Coronary artery (tissue), 2 donors: ENCODE measurements around the gene CAMSAP2.

Source experiments
- DNase-seq: peaks from one replicate; pipeline ENCODE4 v3.0.0-alpha.2; 2017; ENCODE audit warnings: low spot score
- H3K27ac ChIP-seq, 2 donors: fragments of 200-600 bp; sonication (generic); one replicate each; pipeline ENCODE4 v1.5.1; 2016 to 2019
- H3K4me3 ChIP-seq: fragments of 200-600 bp; sonication (generic); 2 replicates; pipeline ENCODE4 v1.5.1; 2016; ENCODE audit warnings: mild to moderate bottlenecking, moderate library complexity
- CTCF ChIP-seq: fragments of 200-600 bp; sonication (generic); IDR thresholded peaks from one replicate; pipeline ENCODE4 v1.5.1; 2019; ENCODE audit warnings: antibody characterized with exemption

The CAMSAP2 gene

GRCh38 chr1:200905411-200906052 is 166.8 kb downstream of the CAMSAP2 start:
- no peak for DNase-seq
- no peak for TF ChIP-seq CTCF
- Histone ChIP-seq H3K4me3 (no peak overlapping the region), H3K27ac (no peak overlapping the region)

- TF ChIP-seq CTCF: no peak
- Histone ChIP-seq H3K27ac (no peak overlapping the region), H3K4me3 (no peak overlapping the region)
- DNase-seq: no peak
Observed at GRCh38 chr1:200906491-200906890, 167.8 kb downstream of the CAMSAP2 start.

- no peak overlapping the region for H3K27ac ChIP-seq
- no peak overlapping the region for H3K4me3 ChIP-seq
- TF ChIP-seq CTCF: no peak
- no peak for DNase-seq
Observed at GRCh38 chr1:200907611-200908097, 169.0 kb downstream of the CAMSAP2 start.

GRCh38 chr1:200908191-200908868 is 169.6 kb downstream of the CAMSAP2 start:
- DNase-seq: no peak
- no peak overlapping the region for H3K27ac ChIP-seq
- no peak for TF ChIP-seq CTCF
- H3K4me3 ChIP-seq: no peak overlapping the region

- no peak overlapping the region for H3K4me3 ChIP-seq
- no peak overlapping the region for H3K27ac ChIP-seq
- no peak for TF ChIP-seq CTCF
- DNase-seq: no peak
Observed at GRCh38 chr1:200909071-200909470, 170.4 kb downstream of the CAMSAP2 start.

- no peak for TF ChIP-seq CTCF
- no peak for DNase-seq
- Histone ChIP-seq H3K4me3 (no peak overlapping the region), H3K27ac (no peak overlapping the region)
Observed at GRCh38 chr1:200909757-200910239, 171.1 kb downstream of the CAMSAP2 start.
